GM19351 (cell line): Measurements from ENCODE around the gene WRNIP1.
"Not testable (repeated sequence)": the region's sequence is repeated elsewhere in the genome, so short reads cannot be mapped to it uniquely, and the experiment has no call there.

ENCODE experiments used
- ATAC-seq: cut with Tn5 transposase; IDR thresholded peaks from one replicate; pipeline ENCODE4 v1.9.1; 2021; ENCODE audit warnings: mild to moderate bottlenecking, moderate library complexity; ENCODE audit not compliant: unreplicated experiment

Gene WRNIP1

GRCh38 chr6:2760882-2761842 lies 4.0 kb upstream of the WRNIP1 start:
- ATAC-seq = no peak

GRCh38 chr6:2762868-2763267 lies 2.3 kb upstream of the WRNIP1 start:
- not testable (repeated sequence) for ATAC-seq

GRCh38 chr6:2763345-2763841 lies 1.8 kb upstream of the WRNIP1 start:
- ATAC-seq = no peak

GRCh38 chr6:2763876-2764540 lies 1.2 kb upstream of the WRNIP1 start:
- no peak for ATAC-seq

GRCh38 chr6:2764610-2765165 lies 505 bp upstream of the WRNIP1 start:
- ATAC-seq = peak; percentile 58

GRCh38 chr6:2765896-2766766 lies 938 bp downstream of the WRNIP1 start:
- ATAC-seq = peak; percentile 9

- no peak for ATAC-seq
Observed at GRCh38 chr6:2766767-2767656, 1.8 kb downstream of the WRNIP1 start.

GRCh38 chr6:2767657-2768524 lies 2.7 kb downstream of the WRNIP1 start:
- no peak for ATAC-seq

- no peak for ATAC-seq
Observed at GRCh38 chr6:2768696-2769095, 3.5 kb downstream of the WRNIP1 start.

- ATAC-seq = no peak
Observed at GRCh38 chr6:2770171-2770570, 5.0 kb downstream of the WRNIP1 start.

GRCh38 chr6:2771079-2771478 lies 5.9 kb downstream of the WRNIP1 start:
- ATAC-seq = no peak

GRCh38 chr6:2772840-2773239 lies 7.6 kb downstream of the WRNIP1 start:
- ATAC-seq = no peak

- ATAC-seq = no peak
Observed at GRCh38 chr6:2773449-2773848, 8.3 kb downstream of the WRNIP1 start.

- ATAC-seq = no peak
Observed at GRCh38 chr6:2775003-2775402, 9.8 kb downstream of the WRNIP1 start.

GRCh38 chr6:2777249-2777648 lies 12.1 kb downstream of the WRNIP1 start:
- no peak for ATAC-seq

- no peak for ATAC-seq
Observed at GRCh38 chr6:2780102-2780737, 15.0 kb downstream of the WRNIP1 start.

GRCh38 chr6:2781685-2782355 lies 16.6 kb downstream of the WRNIP1 start:
- ATAC-seq = no peak

- ATAC-seq = no peak
Observed at GRCh38 chr6:2782356-2782708, 17.1 kb downstream of the WRNIP1 start.
